SH-SY5Y (cell line): Measurements from ENCODE around the gene COG3.

ENCODE experiments used
- GATA2 ChIP-seq: IDR thresholded peaks from 2 replicates; pipeline ENCODE4 v1.6.1; 2011; ENCODE audit warnings: mild to moderate bottlenecking, low read depth, low read length
- GATA3 ChIP-seq: IDR thresholded peaks from 2 replicates; pipeline ENCODE4 v1.6.1; 2011; ENCODE audit warnings: low read depth, mild to moderate bottlenecking, low read length, moderate library complexity

COG3 gene, protein sequence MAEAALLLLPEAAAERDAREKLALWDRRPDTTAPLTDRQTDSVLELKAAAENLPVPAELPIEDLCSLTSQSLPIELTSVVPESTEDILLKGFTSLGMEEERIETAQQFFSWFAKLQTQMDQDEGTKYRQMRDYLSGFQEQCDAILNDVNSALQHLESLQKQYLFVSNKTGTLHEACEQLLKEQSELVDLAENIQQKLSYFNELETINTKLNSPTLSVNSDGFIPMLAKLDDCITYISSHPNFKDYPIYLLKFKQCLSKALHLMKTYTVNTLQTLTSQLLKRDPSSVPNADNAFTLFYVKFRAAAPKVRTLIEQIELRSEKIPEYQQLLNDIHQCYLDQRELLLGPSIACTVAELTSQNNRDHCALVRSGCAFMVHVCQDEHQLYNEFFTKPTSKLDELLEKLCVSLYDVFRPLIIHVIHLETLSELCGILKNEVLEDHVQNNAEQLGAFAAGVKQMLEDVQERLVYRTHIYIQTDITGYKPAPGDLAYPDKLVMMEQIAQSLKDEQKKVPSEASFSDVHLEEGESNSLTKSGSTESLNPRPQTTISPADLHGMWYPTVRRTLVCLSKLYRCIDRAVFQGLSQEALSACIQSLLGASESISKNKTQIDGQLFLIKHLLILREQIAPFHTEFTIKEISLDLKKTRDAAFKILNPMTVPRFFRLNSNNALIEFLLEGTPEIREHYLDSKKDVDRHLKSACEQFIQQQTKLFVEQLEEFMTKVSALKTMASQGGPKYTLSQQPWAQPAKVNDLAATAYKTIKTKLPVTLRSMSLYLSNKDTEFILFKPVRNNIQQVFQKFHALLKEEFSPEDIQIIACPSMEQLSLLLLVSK

DNA sequence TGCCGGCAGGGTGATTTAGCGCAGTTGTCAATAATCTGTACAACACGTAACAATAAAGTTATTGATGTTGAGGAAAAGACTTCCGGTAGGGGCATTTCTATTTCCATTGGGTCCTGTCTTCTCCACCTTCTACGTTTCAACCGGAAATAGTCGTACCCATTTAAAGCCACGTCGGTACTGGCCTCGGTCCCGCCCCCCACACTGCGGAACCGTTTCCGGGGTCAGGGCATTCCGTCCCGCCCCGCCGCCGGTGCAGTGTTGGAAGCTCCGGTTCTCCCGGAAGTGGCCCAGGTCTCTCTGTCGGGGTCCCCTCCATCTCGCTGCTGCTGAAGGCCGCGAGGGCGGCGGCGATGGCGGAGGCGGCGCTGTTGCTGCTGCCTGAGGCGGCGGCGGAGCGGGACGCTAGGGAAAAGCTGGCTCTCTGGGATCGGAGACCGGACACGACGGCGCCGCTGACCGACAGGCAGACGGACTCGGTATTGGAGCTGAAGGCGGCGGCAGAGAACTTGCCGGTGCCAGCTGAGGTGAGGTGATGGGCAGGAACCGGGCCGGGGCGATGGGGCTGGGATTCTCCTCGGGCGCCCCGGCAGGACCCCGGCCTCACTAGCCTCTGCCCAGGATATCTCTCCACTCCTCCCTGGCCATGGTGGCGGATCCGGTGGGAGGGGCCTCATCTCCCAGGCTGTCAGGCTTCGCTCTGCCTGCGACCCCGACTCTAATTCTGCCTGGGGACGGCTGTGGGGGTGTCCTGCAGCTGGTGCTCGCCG lies at the start of gene COG3:
COG3 (plus strand) TSS at position 253 of the 767 bp plus-strand sequence; CDS start at position 351, 98 bp downstream.
- no peak for TF ChIP-seq GATA2
- no peak for TF ChIP-seq GATA3

DNA sequence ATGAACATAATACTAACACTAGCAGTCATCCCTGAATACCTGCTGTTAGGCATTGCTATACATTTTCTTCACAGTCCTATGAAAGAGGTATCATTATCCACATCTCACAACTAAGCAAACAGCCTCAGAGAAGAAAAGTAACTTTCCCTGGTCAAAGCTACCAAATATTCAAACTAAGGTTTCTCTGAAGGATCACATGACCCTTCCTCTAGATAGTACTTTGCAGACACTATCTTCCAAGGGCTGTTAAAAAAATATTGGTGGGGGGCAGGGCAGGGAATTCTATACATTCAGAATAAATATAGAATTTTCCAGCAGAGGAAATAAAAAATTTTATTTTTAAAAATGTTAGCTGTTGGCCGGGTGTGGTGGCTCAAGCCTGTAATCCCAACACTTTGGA lies 49.6 kb upstream of the COG3 start:
- no peak for TF ChIP-seq GATA2

DNA sequence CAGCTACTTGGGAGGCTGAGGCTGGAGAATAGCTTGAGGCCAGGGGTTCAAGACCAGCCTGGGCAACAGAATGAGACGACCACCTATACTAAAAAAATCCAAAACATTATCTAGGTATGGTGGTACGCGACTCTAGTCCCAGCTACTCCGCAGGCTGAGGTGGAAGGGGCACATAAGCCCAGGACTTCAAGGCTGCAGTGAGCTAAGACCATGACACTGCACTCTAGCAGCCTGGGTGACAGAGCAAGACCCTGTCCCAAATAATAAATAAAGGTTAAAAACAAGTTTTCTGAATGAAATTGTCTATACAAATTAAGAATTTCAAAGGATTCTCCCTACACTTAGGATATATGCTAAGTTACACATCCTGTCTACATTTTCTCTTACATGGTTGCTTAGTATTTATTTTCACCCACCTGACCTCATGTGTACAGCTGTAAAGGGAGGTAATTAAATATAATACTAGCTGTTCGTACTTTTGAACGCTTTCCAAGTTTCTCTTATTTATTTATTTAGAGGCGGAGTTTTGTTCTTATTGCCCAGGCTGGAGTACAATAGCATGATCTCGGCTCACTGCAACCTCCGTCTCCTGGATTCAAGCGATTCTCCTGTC lies 48.1 kb upstream of the COG3 start:
- no peak for TF ChIP-seq GATA3
- no peak for TF ChIP-seq GATA2

DNA sequence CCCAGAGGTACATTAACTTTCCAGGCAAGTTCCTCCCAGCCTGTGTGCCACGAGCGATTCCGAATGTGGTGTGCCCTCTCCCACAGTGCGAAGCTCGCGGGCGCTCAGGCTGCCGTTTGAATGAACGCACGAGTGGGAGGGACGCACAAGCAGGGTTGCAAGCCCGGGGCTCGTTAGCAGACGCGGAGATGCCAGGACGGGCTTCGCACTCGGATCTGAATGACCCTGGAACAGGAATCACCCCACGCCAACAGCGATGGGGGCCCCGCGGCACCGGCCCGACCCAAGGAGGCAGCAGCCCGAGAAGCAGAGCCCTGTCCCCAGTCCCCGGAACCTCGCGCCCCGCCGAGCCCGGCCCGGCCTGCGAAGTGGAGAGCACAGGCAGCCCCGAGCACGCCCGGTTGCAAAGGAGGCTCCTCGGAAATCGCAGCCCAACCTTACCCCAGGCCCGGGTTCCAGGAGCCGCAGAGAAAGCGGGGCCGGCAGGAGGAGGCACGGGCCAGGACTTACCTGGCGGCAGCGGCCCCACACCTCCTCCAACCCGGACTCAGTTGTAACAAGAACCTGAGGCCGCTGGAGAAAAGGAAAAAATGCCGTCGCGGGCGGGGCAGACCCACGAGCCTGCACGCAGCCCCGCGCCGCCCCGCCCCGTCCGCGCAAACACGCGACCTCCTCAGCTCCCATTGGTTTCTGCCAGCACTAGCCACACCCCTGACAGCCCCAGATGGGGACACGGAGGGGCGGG lies 46.8 kb upstream of the COG3 start, which contains the start of gene SLC25A30:
SLC25A30 (minus strand) TSS at position 584 of the 745 bp plus-strand sequence. CDS start 6,948 bp downstream, outside the sequence.
- TF ChIP-seq GATA2 (no peak), GATA3 (no peak)

DNA sequence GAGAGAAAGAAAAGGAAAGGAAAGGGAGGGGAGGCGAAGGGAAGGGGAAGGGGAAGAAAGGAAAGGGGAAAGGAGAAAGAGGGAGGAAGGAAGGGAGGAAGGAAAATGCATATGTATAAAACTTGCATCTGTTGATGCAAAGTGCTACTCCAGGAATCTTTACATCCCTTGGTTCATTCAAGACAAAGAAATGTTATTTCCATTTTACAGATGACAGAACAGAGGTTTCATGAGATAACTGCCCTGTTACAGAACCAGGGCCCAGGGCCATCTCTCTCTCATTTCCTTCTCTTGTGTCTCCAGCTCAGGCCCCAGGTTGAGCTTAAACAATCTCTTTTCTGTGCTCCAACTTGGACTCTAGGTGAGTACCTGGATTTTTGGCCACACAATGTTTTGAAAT lies 44.8 kb upstream of the COG3 start:
- no peak for TF ChIP-seq GATA2
- no peak for TF ChIP-seq GATA3

DNA sequence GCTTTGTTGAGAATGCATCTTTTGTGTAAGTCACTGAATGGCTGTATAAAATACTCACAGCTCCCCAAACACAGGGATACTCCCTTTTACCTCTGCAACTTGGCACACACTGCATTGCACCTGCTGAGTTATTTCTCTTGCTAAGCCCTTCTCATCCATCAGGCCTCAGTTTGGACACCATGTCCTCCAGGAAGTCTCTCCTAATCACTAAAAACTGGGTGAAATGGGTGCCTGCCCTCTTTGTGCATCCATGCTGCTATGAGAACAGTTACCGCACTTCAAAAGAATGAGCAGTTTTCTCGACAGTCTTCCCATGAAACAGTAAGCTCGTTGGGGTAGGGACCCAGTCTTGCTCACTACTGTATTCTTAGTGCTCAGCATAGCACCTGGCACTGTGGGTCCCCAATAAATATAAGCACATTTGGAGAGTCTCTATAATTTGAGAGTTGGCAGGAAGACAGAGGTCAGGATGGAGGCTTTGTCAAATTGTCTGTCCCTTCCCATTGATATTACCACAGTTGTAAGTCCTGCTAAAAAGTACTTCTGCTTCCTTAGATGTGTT lies 41.9 kb upstream of the COG3 start:
- TF ChIP-seq GATA3 (no peak), GATA2 (no peak)

DNA sequence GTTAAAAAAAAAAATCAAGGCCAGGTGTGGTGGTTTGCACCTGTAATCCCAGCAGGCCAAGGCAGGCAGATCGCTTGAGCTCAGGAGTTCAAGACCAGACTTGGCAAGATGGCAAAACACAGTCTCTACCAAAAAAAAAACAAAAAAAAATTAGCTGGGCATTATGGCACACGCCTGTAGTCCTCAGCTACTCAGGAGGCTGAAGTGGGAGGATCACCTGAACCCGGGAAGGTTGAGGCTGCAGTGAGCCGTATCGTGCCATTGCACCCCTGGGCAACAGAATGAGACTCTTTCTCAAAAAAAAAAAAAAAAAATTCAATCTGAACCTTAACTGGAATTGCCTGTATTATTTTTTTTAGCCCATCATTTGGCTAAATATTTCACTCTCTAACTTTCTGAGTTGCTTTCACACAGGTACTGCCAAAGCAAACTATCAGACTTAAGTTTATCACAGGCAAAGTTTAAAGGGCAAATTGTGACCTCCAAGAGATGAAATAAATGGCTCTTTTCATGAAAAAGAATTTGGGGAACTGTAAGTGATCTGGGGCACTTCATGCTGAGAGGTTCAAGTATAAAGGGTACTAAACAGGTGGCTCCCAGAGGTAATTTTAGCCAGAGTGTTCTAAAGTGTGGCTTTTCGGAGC lies 31.9 kb upstream of the COG3 start:
- TF ChIP-seq GATA3 (no peak), GATA2 (no peak)

DNA sequence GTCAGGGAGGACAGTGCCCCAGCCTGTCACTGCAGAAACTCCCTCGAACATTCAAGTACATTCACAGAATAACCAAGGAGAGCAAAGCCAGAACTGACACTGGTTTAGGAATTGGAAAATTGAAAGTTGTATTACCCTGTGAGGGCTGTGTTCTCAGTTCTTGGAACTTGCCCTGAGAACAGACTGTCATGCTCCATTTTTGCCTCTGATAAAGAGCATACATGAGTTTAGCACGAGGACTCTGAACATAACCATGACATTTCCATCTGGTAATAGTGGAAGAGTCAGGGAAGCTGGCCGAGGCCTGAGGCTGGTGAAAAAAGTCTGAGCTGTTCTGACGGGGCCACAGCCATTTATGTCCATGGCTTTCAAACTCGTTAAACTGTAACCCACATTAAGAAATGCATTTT lies 31.4 kb upstream of the COG3 start:
- TF ChIP-seq GATA2: no peak
- no peak for TF ChIP-seq GATA3

DNA sequence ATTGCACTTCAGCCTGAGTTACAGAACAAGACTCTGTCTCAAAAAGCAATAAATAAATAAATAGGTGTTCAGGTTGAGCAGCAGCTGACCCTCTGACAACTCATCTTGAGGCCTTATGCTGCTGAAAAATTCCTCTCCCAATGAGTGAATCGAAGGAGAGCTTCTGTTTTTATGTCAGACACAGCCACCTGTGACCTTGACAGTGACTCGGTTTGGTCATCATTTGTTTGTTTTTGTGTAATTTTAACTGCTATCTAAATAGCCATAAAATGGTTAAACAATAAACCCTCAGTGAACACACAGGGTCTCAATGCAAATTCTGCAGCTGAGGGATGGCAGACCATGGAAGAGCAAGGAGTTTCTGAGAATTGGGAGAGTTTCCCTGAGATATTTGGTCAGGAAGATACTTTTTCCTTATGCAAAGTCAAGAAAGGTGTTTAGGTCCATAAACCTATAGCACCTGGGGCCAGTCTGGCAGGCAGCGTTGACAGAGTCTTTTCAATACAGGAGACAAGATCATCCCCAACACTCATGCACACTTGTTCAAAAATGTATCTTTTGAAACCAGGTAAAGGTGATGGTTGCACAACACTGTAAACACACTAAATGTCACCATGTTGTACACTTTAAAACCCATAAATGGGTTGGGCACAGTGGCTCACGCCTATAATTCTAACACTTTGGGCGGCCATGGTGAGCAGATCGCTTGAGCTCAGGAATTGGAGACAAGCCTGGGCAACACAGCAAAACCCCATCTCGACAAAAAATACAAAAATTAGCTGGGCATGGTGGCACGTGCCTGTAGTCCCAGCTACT lies 30.0 kb upstream of the COG3 start:
- TF ChIP-seq GATA3 (no peak), GATA2 (no peak)

DNA sequence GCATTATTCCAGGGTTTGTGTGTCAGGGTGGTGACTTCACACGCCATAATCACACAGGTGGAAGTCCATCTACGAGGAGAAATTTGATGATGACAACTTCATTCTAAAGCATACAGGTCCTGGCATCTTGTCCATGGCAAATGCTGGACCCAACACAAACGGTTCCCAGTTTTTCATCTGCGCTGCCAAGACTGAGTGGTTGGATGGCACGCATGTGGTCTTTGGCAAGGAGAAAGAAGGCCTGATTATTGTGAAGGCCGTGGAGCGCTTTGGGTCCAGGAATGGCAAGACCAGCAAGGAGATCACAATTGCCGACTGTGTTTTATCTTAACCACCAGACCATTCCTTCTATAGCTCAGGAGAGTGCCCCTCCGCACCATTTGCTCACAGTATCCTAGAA lies 28.4 kb upstream of the COG3 start:
- TF ChIP-seq GATA3 (no peak), GATA2 (no peak)

DNA sequence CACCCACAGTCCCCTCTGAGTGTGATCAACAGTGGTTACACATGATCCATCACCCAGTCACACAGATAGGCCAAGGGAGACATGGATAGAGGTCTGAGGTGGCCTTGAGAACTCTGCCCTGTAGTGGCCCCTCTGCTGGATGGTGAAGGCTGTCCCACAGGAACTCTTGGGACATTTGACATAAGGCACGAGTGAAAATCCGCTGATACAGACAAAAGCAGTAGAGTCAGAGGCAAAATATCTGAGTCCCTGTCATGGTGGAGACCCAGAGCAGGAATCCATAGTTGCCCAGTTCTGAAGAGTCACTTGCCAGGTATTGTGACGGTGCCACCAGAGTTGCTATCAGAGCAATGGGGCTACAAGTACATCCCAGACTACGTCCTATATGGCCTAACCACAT lies 27.8 kb upstream of the COG3 start:
- TF ChIP-seq GATA3: no peak
- TF ChIP-seq GATA2: no peak
